GM18951 (cell line): ENCODE results near the gene CREB3L4.

Experiments used
- POLR2A ChIP-seq: IDR thresholded peaks from 4 replicates; pipeline ENCODE4 v1.6.1; 2011; ENCODE audit warnings: mild to moderate bottlenecking; ENCODE audit not compliant: insufficient read length, insufficient read depth; ENCODE audit errors: extremely low read depth
- in situ Hi-C: fragments of 300-500 bp; cut with MboI; formaldehyde crosslinking; loops from one replicate; pipeline ENCODE4 v1.12.0; 2022; ENCODE audit warnings: low sequenced_read_pairs, mixed read lengths, inconsistent platforms; ENCODE audit not compliant: unreplicated experiment

The CREB3L4 gene

GRCh38 chr1:153967107-153967999 lies at the start of gene CREB3L4:
TSS of gene CREB3L4 (plus strand) at chr1:153967902. CDS start at chr1:153968526, 624 bp downstream.
- TF ChIP-seq POLR2A: peak; percentile 75
- in situ Hi-C loops: no loop called here

- in situ Hi-C loops: loop anchor here (10.0 kb wide), 1 partner anchor 85 kb away; no protein-coding TSS in a partner anchor
- TF ChIP-seq POLR2A: no peak
These were observed 47.5 kb upstream of the CREB3L4 start for GRCh38 chr1:153919876-153920852.

DNA sequence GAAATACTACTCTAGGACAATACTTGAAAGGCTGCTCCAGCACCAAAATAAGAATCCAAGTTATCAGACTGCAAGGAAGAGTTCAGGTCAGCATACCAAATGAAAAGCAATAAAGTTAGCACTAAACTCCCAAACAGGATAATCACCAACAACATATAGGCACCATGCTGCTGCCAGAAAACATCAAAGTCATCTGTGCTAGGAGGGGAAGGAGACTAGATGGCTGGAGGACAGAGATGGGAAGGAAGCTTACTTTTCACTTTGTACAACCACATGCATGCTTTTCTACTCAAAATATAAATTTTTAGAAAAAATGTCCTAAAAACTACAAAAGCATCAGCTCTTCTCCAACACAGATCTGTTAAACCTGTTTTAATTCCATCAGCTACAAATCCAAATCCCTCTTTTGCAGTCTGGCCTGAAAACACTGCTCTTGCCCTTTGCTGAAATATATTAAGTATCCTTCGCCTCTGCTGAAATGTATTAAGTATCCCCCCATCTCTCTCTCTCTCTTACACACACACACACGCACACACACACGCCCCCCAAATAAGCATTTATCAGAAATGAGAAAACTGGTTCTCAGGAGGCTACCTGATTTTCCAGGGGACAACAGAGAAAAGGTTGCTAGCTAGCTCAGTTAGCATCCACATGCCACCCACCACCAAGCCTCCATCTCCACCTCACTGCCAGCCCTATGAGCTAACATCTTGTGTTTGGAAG lies 46.5 kb upstream of the CREB3L4 start:
- in situ Hi-C loops: loop anchor here (10.0 kb wide), 1 partner anchor 86 kb away; no protein-coding TSS in a partner anchor
- TF ChIP-seq POLR2A: no peak

- TF ChIP-seq POLR2A: no peak
- in situ Hi-C loops: loop anchor here (10.0 kb wide), 1 partner anchor 87 kb away; no protein-coding TSS in a partner anchor
These were observed 46.0 kb upstream of the CREB3L4 start for GRCh38 chr1:153921803-153922075.

GRCh38 chr1:153922076-153922971 lies 45.4 kb upstream of the CREB3L4 start:
- TF ChIP-seq POLR2A: peak; percentile 37
- in situ Hi-C loops: loop anchor here (10.0 kb wide), 1 partner anchor 88 kb away; no protein-coding TSS in a partner anchor

GRCh38 chr1:153922972-153923925 lies 44.5 kb upstream of the CREB3L4 start, which contains the start of gene GATAD2B:
TSS of gene GATAD2B (minus strand) at chr1:153922972. CDS start at chr1:153828347, 94,625 bp downstream.
- TF ChIP-seq POLR2A: peak; percentile 74
- in situ Hi-C loops: loop anchor here (10.0 kb wide), 1 partner anchor 88 kb away; no protein-coding TSS in a partner anchor

DNA sequence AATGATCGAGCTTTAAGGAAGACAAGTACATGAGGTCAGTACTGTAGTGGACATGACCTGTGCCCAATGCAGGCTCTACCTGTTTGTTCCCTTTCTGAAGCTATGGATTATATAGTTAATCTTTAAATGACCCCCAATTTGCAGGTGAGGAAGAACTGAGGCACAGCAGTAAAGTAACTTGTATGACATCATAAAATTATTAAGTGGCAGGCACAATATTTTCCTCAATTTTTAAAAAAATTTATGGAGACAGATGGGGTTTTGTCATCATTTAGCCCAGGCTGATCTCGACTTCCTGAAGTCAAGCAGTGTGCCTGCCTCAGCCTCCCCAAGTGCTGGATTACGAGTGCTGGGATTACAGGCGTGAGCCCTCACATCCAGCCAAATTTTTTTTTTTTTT lies 41.3 kb upstream of the CREB3L4 start:
- in situ Hi-C loops: loop anchor here (10.0 kb wide), 1 partner anchor 92 kb away; no protein-coding TSS in a partner anchor
- TF ChIP-seq POLR2A: no peak

GRCh38 chr1:153928245-153928644 lies 39.5 kb upstream of the CREB3L4 start:
- in situ Hi-C loops: loop anchor here (10.0 kb wide), 1 partner anchor 93 kb away; no protein-coding TSS in a partner anchor
- TF ChIP-seq POLR2A: no peak

GRCh38 chr1:153928791-153929341 lies 38.8 kb upstream of the CREB3L4 start:
- TF ChIP-seq POLR2A: no peak
- in situ Hi-C loops: loop anchor here (10.0 kb wide), 1 partner anchor 94 kb away; no protein-coding TSS in a partner anchor

DNA sequence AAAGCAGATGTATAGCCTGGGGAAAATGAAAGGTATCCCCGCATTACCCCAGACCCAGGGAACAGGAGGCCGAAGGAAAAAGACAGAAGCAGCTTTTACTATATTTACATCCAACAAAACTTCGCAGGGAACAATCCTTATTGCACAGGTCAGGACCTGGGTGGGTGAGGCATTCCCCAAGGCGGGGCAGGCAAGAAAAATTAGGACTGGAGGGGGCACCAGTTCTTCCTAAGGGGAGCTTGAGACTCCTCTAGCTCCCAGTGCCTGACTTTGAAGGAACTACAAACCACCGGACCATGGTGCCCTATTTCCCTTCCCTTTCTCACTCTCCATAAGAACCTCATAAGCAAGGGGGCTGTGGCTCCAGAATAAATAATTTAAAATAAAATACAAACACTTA lies 38.3 kb upstream of the CREB3L4 start:
- no peak for TF ChIP-seq POLR2A
- in situ Hi-C loops: loop anchor here (10.0 kb wide), 1 partner anchor 95 kb away; no protein-coding TSS in a partner anchor
